HCT116 (cell line): ENCODE data around the gene CCSER1.
"Not testable (repeated sequence)": the region's sequence is repeated elsewhere in the genome, so short reads cannot be mapped to it uniquely, and the experiment has no call there.

Experiments
- CTCF ChIP-seq, 3 experiments: fragments of 200-600 bp in 1 of 3; sonication (generic) in 1 of 3; IDR thresholded peaks in 2 of 3; conservative IDR thresholded peaks in 1 of 3; 2 replicates each; pipeline ENCODE4 v1.5.1; 2012 to 2017; ENCODE audit warnings: low read depth in 2 of 3, low read length in 2 of 3, antibody characterized with exemption in 1 of 3, borderline replicate concordance in 1 of 3, control low read depth in 1 of 3, mild to moderate bottlenecking in 1 of 3, mixed read lengths in 1 of 3, mixed run types in 1 of 3, moderate library complexity in 1 of 3; ENCODE audit not compliant: insufficient read depth in 1 of 3
- EZH2phosphoT487 ChIP-seq: fragments of 200-600 bp; IDR thresholded peaks from 2 replicates; pipeline ENCODE4 v1.6.1; 2018; ENCODE audit warnings: antibody characterized with exemption, borderline replicate concordance
- REST ChIP-seq: IDR thresholded peaks from 2 replicates; pipeline ENCODE4 v1.6.1; 2012; ENCODE audit warnings: low read depth
- SIN3A ChIP-seq: IDR thresholded peaks from 2 replicates; pipeline ENCODE4 v1.6.1; 2012; ENCODE audit warnings: low read depth

- TF ChIP-seq SIN3A; CTCF (IDR thresholded peaks at IDR 0.05 in 2 of 3, conservative IDR thresholded peaks at IDR 0.05 in 1 of 3; ENCODE audit: borderline replicate concordance in 1 of 3, insufficient read depth in 1 of 3, low read depth in 2 of 3, low read length in 2 of 3); EZH2phosphoT487; REST: not testable (repeated sequence)
Observed at GRCh38 chr4:91167864-91168653, 1040.9 kb downstream of the CCSER1 start.
